ENCODE results near the gene RBM33.

The RBM33 gene

DNA sequence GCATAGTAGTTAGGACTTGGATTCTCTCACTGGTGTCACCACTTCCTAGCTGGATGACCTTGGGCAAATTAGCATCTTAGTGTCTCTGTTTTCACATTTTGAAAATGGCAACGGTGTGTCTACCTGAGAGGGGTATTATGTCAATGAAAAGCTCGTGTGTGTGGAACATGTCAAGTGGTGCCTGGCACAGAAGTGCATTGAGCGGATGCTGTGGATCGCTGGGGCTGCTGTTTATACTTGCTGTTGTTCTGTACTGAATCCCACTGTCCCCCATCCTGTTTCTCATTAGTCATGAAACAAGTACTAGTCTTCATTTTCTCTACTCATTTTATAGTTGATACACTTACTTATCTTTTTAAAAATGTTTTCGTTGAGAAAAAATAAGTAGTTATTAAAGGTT lies 26.1 kb downstream of the RBM33 start:
- no peaks in the 10 kb centered on the region for H3K4me1 ChIP-seq (ENCODE audit: insufficient read depth, low read length)
- no peak overlapping the region for H3K4me2 ChIP-seq (ENCODE audit: insufficient read depth, low read length)
- no peak overlapping the region for H2AFZ ChIP-seq (ENCODE audit: low read depth, low read length)
- no peak overlapping the region for H3K27ac ChIP-seq (ENCODE audit: low read length)
- TF ChIP-seq, protein P1, sequence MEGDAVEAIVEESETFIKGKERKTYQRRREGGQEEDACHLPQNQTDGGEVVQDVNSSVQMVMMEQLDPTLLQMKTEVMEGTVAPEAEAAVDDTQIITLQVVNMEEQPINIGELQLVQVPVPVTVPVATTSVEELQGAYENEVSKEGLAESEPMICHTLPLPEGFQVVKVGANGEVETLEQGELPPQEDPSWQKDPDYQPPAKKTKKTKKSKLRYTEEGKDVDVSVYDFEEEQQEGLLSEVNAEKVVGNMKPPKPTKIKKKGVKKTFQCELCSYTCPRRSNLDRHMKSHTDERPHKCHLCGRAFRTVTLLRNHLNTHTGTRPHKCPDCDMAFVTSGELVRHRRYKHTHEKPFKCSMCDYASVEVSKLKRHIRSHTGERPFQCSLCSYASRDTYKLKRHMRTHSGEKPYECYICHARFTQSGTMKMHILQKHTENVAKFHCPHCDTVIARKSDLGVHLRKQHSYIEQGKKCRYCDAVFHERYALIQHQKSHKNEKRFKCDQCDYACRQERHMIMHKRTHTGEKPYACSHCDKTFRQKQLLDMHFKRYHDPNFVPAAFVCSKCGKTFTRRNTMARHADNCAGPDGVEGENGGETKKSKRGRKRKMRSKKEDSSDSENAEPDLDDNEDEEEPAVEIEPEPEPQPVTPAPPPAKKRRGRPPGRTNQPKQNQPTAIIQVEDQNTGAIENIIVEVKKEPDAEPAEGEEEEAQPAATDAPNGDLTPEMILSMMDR (IDR thresholded peaks at IDR 0.05; ENCODE audit: borderline replicate concordance, extremely low read depth, low read length, poor library complexity, severe bottlenecking): no peak
- TF ChIP-seq EZH2 (IDR thresholded peaks at IDR 0.05; ENCODE audit: borderline replicate concordance, low read depth, low read length, severe bottlenecking): no peak
- H3K36me3 ChIP-seq (ENCODE audit: insufficient read depth, low read length): peaks cover 41% of the 10 kb centered on the region
- no peak overlapping the region for H3K9ac ChIP-seq (ENCODE audit: low read depth, low read length)
- H3K27me3 ChIP-seq (ENCODE audit: insufficient read depth, low read length, poor library complexity): no peaks in the 10 kb centered on the region
- H4K20me1 ChIP-seq (ENCODE audit: insufficient read depth, low read length): peaks cover 80% of the 10 kb centered on the region
- DNase-seq (no peak), ATAC-seq (ENCODE audit: insufficient read depth, low read depth) (no peak)
- H3K9me3 ChIP-seq (ENCODE audit: insufficient read depth, low read length, severe bottlenecking): no peaks in the 10 kb centered on the region
- H3K79me2 ChIP-seq (ENCODE audit: insufficient read depth, low read length): peaks cover 96% of the 10 kb centered on the region
- H3K4me3 ChIP-seq (ENCODE audit: low read depth in 1 of 2, low read length in 2 of 2): no peak overlapping the region

- Histone ChIP-seq H3K4me1 (ENCODE audit: insufficient read depth, low read length) (no peaks in the 10 kb centered on the region), H3K4me2 (ENCODE audit: insufficient read depth, low read length) (no peak overlapping the region), H3K36me3 (ENCODE audit: insufficient read depth, low read length) (peaks cover 45% of the 10 kb centered on the region), H4K20me1 (ENCODE audit: insufficient read depth, low read length) (peaks cover 52% of the 10 kb centered on the region), H3K27me3 (ENCODE audit: insufficient read depth, low read length, poor library complexity) (no peaks in the 10 kb centered on the region), H3K4me3 (ENCODE audit: low read depth in 1 of 2, low read length in 2 of 2) (no peak overlapping the region), H3K9ac (ENCODE audit: low read depth, low read length) (no peak overlapping the region), H3K79me2 (ENCODE audit: insufficient read depth, low read length) (peaks cover 96% of the 10 kb centered on the region), H2AFZ (ENCODE audit: low read depth, low read length) (no peak overlapping the region), H3K27ac (ENCODE audit: low read length) (no peak overlapping the region), H3K9me3 (ENCODE audit: insufficient read depth, low read length, severe bottlenecking) (no peaks in the 10 kb centered on the region)
- TF ChIP-seq, protein P1 (IDR thresholded peaks at IDR 0.05; ENCODE audit: borderline replicate concordance, extremely low read depth, low read length, poor library complexity, severe bottlenecking): no peak
- no peak for TF ChIP-seq EZH2 (IDR thresholded peaks at IDR 0.05; ENCODE audit: borderline replicate concordance, low read depth, low read length, severe bottlenecking)
- ATAC-seq (ENCODE audit: insufficient read depth, low read depth) (no peak), DNase-seq (no peak)
Measured at GRCh38 chr7:155674556-155674955, 30.1 kb downstream of the RBM33 start.

GRCh38 chr7:155676052-155676451 lies 31.6 kb downstream of the RBM33 start:
- no peak for TF ChIP-seq EZH2 (IDR thresholded peaks at IDR 0.05; ENCODE audit: borderline replicate concordance, low read depth, low read length, severe bottlenecking)
- TF ChIP-seq, protein P1 (IDR thresholded peaks at IDR 0.05; ENCODE audit: borderline replicate concordance, extremely low read depth, low read length, poor library complexity, severe bottlenecking): no peak
- Histone ChIP-seq H3K4me2 (ENCODE audit: insufficient read depth, low read length) (no peak overlapping the region), H3K9me3 (ENCODE audit: insufficient read depth, low read length, severe bottlenecking) (no peaks in the 10 kb centered on the region), H3K9ac (ENCODE audit: low read depth, low read length) (no peak overlapping the region), H3K36me3 (ENCODE audit: insufficient read depth, low read length) (peaks cover 55% of the 10 kb centered on the region), H3K4me3 (ENCODE audit: low read depth in 1 of 2, low read length in 2 of 2) (no peak overlapping the region), H3K79me2 (ENCODE audit: insufficient read depth, low read length) (peaks cover 95% of the 10 kb centered on the region), H3K27ac (ENCODE audit: low read length) (no peak overlapping the region), H3K4me1 (ENCODE audit: insufficient read depth, low read length) (no peaks in the 10 kb centered on the region), H3K27me3 (ENCODE audit: insufficient read depth, low read length, poor library complexity) (no peaks in the 10 kb centered on the region), H4K20me1 (ENCODE audit: insufficient read depth, low read length) (peaks cover 43% of the 10 kb centered on the region), H2AFZ (ENCODE audit: low read depth, low read length) (no peak overlapping the region)
- no peak for DNase-seq
- no peak for ATAC-seq (ENCODE audit: insufficient read depth, low read depth)

DNA sequence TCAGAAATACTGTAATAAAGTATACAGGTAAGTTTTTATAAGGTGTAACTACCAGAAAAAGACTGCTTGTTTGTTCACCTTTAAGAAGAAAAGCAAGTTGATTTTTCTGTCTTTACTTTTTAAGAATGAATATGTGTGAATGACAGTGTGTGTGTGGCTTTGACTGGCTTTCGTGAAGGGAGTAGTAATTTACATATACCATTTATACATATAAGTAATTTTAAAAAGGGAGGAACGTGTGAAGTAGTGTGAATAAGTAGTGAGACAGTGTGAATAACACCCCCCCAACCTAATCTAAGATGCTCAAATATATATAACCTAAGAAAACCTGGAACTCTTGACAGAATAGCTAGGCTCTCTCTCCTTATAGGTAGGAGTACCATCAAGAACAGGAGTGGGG lies 33.2 kb downstream of the RBM33 start:
- Histone ChIP-seq H2AFZ (ENCODE audit: low read depth, low read length) (no peak overlapping the region), H3K4me2 (ENCODE audit: insufficient read depth, low read length) (no peak overlapping the region), H3K36me3 (ENCODE audit: insufficient read depth, low read length) (peaks cover 71% of the 10 kb centered on the region), H3K27ac (ENCODE audit: low read length) (no peak overlapping the region), H3K4me1 (ENCODE audit: insufficient read depth, low read length) (no peaks in the 10 kb centered on the region), H3K9ac (ENCODE audit: low read depth, low read length) (no peak overlapping the region), H4K20me1 (ENCODE audit: insufficient read depth, low read length) (peaks cover 33% of the 10 kb centered on the region), H3K79me2 (ENCODE audit: insufficient read depth, low read length) (peaks cover 95% of the 10 kb centered on the region), H3K27me3 (ENCODE audit: insufficient read depth, low read length, poor library complexity) (no peaks in the 10 kb centered on the region), H3K4me3 (ENCODE audit: low read depth in 1 of 2, low read length in 2 of 2) (no peak overlapping the region), H3K9me3 (ENCODE audit: insufficient read depth, low read length, severe bottlenecking) (no peaks in the 10 kb centered on the region)
- TF ChIP-seq EZH2 (IDR thresholded peaks at IDR 0.05; ENCODE audit: borderline replicate concordance, low read depth, low read length, severe bottlenecking): no peak
- TF ChIP-seq, protein P1 (IDR thresholded peaks at IDR 0.05; ENCODE audit: borderline replicate concordance, extremely low read depth, low read length, poor library complexity, severe bottlenecking): no peak
- DNase-seq (no peak), ATAC-seq (ENCODE audit: insufficient read depth, low read depth) (no peak)
